ENCODE data around the gene ST8SIA2.

DNA sequence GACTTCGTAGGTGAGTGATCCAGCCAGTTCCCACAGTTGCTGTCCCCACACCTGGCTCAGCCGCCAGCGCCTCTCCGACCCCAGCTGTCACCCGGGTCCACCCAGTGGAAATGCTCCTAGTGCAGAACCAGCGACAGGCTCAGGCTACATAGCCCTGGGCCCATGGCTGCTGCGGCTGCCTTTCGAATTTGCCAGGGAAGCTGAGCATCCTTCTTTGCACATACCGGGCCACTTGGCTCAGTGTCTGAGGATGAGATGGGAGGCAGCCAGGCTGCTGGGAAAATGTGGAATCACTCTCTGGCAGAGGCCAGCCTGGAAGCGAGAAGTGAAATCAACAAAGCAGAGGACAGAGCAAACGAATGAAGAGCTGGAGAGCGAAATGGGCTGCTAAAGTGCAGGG is 80.1 kb downstream of the ST8SIA2 start:
- TF ChIP-seq POLR2AphosphoS5 (IDR thresholded peaks at IDR 0.05): no peak
- TF ChIP-seq, protein P1, sequence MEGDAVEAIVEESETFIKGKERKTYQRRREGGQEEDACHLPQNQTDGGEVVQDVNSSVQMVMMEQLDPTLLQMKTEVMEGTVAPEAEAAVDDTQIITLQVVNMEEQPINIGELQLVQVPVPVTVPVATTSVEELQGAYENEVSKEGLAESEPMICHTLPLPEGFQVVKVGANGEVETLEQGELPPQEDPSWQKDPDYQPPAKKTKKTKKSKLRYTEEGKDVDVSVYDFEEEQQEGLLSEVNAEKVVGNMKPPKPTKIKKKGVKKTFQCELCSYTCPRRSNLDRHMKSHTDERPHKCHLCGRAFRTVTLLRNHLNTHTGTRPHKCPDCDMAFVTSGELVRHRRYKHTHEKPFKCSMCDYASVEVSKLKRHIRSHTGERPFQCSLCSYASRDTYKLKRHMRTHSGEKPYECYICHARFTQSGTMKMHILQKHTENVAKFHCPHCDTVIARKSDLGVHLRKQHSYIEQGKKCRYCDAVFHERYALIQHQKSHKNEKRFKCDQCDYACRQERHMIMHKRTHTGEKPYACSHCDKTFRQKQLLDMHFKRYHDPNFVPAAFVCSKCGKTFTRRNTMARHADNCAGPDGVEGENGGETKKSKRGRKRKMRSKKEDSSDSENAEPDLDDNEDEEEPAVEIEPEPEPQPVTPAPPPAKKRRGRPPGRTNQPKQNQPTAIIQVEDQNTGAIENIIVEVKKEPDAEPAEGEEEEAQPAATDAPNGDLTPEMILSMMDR (IDR thresholded peaks at IDR 0.05): no peak
- no peak for TF ChIP-seq EP300 (IDR thresholded peaks at IDR 0.05)
- TF ChIP-seq POLR2A (IDR thresholded peaks at IDR 0.05): no peak

All from gastroesophageal sphincter (tissue), 3 donors.